GM23338 (cell line): ENCODE data around the gene INPP5A.

Experiments
- CREB1 ChIP-seq: fragments of 250-450 bp; sonication (Bioruptor Pico); IDR thresholded peaks from 2 replicates; pipeline ENCODE4 v1.5.0; 2020; ENCODE audit warnings: low read depth, mild to moderate bottlenecking, moderate library complexity
- CTCF ChIP-seq, 2 experiments: fragments of 200-600 bp in 1 of 2; sonication (generic) in 1 of 2; conservative IDR thresholded peaks; 2 replicates each; pipeline versions ENCODE4 v1.5.1 to v1.6.1; 2016 to 2017; ENCODE audit warnings: antibody characterized with exemption in 2 of 2, low read depth in 2 of 2, mild to moderate bottlenecking in 2 of 2, moderate library complexity in 1 of 2
- EZH2 ChIP-seq: fragments of 200-600 bp; sonication (generic); IDR thresholded peaks from one replicate; pipeline ENCODE4 v1.8.0; 2017; ENCODE audit warnings: antibody characterized with exemption, mild to moderate bottlenecking, low read depth; ENCODE audit not compliant: unreplicated experiment
- EZH2phosphoT487 ChIP-seq: fragments of 200-600 bp; sonication (generic); IDR thresholded peaks from one replicate; pipeline ENCODE4 v1.8.1; 2018; ENCODE audit warnings: antibody characterized with exemption; ENCODE audit not compliant: unreplicated experiment
- JUNB ChIP-seq: IDR thresholded peaks from one replicate; pipeline ENCODE4 v1.6.1; 2016; ENCODE audit warnings: antibody characterized with exemption; ENCODE audit not compliant: unreplicated experiment
- POLR2AphosphoS5 ChIP-seq: IDR thresholded peaks from 2 replicates; pipeline ENCODE4 v1.6.1; 2016; ENCODE audit warnings: antibody characterized with exemption, low read depth
- REST ChIP-seq: IDR thresholded peaks from one replicate; pipeline ENCODE4 v1.6.1; 2018; ENCODE audit warnings: antibody characterized with exemption; ENCODE audit not compliant: unreplicated experiment
- STAT1 ChIP-seq: IDR thresholded peaks from one replicate; pipeline ENCODE4 v1.6.1; 2016; ENCODE audit warnings: antibody characterized with exemption; ENCODE audit not compliant: unreplicated experiment
- ZNF114 ChIP-seq: fragments of 250-450 bp; sonication (Bioruptor Pico); IDR thresholded peaks from 2 replicates; pipeline ENCODE4 v1.5.0; 2020; ENCODE audit warnings: mild to moderate bottlenecking, moderate library complexity
- TF ChIP-seq, protein P1 (sequence below): fragments of 250-450 bp; sonication (Bioruptor Pico); IDR thresholded peaks from 2 replicates; pipeline ENCODE4 v1.5.0; 2020; ENCODE audit warnings: mild to moderate bottlenecking, moderate library complexity
- TF ChIP-seq, protein P2 (sequence below): IDR thresholded peaks from 2 replicates; pipeline ENCODE4 v1.6.1; 2016; ENCODE audit warnings: antibody characterized with exemption

GRCh38 chr10:132817701-132818211 lies 280.2 kb downstream of the INPP5A start:
- no peak for TF ChIP-seq EZH2
- no peak for TF ChIP-seq CTCF (conservative IDR thresholded peaks at IDR 0.05; ENCODE audit: low read depth in 2 of 2)
- no peak for TF ChIP-seq REST
- TF ChIP-seq POLR2AphosphoS5, result no peak
- TF ChIP-seq CREB1 (CRISPR knock-in tag), result no peak
- TF ChIP-seq, protein P1, sequence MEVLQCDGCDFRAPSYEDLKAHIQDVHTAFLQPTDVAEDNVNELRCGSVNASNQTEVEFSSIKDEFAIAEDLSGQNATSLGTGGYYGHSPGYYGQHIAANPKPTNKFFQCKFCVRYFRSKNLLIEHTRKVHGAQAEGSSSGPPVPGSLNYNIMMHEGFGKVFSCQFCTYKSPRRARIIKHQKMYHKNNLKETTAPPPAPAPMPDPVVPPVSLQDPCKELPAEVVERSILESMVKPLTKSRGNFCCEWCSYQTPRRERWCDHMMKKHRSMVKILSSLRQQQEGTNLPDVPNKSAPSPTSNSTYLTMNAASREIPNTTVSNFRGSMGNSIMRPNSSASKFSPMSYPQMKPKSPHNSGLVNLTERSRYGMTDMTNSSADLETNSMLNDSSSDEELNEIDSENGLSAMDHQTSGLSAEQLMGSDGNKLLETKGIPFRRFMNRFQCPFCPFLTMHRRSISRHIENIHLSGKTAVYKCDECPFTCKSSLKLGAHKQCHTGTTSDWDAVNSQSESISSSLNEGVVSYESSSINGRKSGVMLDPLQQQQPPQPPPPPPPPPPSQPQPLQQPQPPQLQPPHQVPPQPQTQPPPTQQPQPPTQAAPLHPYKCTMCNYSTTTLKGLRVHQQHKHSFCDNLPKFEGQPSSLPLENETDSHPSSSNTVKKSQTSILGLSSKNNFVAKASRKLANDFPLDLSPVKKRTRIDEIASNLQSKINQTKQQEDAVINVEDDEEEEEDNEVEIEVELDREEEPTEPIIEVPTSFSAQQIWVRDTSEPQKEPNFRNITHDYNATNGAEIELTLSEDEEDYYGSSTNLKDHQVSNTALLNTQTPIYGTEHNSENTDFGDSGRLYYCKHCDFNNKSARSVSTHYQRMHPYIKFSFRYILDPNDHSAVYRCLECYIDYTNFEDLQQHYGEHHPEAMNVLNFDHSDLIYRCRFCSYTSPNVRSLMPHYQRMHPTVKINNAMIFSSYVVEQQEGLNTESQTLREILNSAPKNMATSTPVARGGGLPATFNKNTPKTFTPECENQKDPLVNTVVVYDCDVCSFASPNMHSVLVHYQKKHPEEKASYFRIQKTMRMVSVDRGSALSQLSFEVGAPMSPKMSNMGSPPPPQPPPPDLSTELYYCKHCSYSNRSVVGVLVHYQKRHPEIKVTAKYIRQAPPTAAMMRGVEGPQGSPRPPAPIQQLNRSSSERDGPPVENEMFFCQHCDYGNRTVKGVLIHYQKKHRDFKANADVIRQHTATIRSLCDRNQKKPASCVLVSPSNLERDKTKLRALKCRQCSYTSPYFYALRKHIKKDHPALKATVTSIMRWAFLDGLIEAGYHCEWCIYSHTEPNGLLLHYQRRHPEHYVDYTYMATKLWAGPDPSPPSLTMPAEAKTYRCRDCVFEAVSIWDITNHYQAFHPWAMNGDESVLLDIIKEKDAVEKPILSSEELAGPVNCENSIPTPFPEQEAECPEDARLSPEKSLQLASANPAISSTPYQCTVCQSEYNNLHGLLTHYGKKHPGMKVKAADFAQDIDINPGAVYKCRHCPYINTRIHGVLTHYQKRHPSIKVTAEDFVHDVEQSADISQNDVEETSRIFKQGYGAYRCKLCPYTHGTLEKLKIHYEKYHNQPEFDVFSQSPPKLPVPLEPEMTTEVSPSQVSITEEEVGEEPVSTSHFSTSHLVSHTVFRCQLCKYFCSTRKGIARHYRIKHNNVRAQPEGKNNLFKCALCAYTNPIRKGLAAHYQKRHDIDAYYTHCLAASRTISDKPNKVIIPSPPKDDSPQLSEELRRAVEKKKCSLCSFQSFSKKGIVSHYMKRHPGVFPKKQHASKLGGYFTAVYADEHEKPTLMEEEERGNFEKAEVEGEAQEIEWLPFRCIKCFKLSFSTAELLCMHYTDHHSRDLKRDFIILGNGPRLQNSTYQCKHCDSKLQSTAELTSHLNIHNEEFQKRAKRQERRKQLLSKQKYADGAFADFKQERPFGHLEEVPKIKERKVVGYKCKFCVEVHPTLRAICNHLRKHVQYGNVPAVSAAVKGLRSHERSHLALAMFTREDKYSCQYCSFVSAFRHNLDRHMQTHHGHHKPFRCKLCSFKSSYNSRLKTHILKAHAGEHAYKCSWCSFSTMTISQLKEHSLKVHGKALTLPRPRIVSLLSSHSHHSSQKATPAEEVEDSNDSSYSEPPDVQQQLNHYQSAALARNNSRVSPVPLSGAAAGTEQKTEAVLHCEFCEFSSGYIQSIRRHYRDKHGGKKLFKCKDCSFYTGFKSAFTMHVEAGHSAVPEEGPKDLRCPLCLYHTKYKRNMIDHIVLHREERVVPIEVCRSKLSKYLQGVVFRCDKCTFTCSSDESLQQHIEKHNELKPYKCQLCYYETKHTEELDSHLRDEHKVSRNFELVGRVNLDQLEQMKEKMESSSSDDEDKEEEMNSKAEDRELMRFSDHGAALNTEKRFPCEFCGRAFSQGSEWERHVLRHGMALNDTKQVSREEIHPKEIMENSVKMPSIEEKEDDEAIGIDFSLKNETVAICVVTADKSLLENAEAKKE (CRISPR knock-in tag), result no peak
- no peak for TF ChIP-seq ZNF114 (CRISPR knock-in tag)
- no peak for TF ChIP-seq EZH2phosphoT487
- TF ChIP-seq, protein P2, sequence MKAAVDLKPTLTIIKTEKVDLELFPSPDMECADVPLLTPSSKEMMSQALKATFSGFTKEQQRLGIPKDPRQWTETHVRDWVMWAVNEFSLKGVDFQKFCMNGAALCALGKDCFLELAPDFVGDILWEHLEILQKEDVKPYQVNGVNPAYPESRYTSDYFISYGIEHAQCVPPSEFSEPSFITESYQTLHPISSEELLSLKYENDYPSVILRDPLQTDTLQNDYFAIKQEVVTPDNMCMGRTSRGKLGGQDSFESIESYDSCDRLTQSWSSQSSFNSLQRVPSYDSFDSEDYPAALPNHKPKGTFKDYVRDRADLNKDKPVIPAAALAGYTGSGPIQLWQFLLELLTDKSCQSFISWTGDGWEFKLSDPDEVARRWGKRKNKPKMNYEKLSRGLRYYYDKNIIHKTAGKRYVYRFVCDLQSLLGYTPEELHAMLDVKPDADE, result no peak
- TF ChIP-seq STAT1, result no peak
- TF ChIP-seq JUNB, result no peak
